ENCODE results near the gene VN1R5. TPM values are rescaled to one million over a fixed set of nuclear protein-coding genes. Genes with fewer than 3 reads are reported as not detected.

Gene VN1R5
- total and polyA plus RNA-seq, 9 of the 15 experiments (the other 6 are each of a cell fraction or from before 2014, with no cell fraction given), result not detected

DNA sequence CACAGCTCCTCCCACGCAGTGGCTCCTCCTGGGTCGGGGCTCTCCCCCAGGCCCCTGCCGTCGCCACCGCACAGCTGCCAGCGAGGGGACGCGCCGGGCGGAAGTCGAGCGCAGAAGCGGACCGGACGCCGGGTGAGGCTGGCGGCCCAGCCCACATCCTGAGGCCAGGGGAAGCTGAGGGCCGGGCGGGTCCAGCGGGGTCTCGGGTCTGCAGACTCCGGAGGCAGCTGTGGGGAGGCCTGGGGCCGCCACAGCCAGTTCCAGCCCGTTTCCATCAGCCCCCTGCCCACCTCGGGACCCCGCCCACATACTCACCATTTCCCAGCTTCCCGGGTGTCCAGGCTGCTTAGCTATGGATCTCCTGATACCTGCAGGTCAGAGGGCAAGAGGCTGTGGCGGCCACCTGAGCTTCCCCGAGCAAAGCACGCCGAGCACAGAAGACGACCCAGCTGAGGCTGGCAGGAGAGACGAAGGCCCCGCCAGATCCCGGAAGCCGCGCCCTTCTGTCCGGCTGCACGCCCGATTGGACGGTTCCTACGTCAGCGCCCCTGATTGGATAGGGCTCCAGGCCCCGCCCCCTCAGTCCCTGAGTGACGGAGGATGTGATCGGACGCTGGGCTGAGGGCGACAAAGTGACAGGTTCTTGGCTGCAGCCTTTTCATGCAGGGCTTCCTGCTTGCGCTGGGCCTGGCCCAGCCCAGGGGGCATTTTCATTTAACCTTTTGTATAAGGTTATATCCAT lies 45.3 kb upstream of the VN1R5 start (continued):
- TF ChIP-seq, protein P1, sequence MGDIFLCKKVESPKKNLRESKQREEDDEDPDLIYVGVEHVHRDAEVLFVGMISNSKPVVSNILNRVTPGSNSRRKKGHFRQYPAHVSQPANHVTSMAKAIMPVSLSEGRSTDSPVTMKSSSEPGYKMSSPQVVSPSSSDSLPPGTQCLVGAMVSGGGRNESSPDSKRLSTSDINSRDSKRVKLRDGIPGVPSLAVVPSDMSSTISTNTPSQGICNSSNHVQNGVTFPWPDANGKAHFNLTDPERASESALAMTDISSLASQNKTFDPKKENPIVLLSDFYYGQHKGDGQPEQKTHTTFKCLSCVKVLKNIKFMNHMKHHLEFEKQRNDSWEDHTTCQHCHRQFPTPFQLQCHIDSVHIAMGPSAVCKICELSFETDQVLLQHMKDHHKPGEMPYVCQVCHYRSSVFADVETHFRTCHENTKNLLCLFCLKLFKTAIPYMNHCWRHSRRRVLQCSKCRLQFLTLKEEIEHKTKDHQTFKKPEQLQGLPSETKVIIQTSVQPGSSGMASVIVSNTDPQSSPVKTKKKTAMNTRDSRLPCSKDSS (IDR thresholded peaks at IDR 0.05; ENCODE audit: low read depth, partially characterized antibody), result no peak
- TF ChIP-seq ZNF75A (CRISPR knock-in tag; IDR thresholded peaks at IDR 0.05), result no peak
- TF ChIP-seq DNMT1 (IDR thresholded peaks at IDR 0.05), result no peak
- TF ChIP-seq, protein P2, sequence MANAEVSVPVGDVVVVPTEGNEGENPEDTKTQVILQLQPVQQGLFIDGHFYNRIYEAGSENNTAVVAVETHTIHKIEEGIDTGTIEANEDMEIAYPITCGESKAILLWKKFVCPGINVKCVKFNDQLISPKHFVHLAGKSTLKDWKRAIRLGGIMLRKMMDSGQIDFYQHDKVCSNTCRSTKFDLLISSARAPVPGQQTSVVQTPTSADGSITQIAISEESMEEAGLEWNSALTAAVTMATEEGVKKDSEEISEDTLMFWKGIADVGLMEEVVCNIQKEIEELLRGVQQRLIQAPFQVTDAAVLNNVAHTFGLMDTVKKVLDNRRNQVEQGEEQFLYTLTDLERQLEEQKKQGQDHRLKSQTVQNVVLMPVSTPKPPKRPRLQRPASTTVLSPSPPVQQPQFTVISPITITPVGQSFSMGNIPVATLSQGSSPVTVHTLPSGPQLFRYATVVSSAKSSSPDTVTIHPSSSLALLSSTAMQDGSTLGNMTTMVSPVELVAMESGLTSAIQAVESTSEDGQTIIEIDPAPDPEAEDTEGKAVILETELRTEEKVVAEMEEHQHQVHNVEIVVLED (CRISPR knock-in tag; IDR thresholded peaks at IDR 0.05), result no peak
- 0 out of 2 replicates have a peak, but pooled peaks have one; percentile 77 for TF ChIP-seq ELF2 (CRISPR knock-in tag; IDR thresholded peaks at IDR 0.05)
- TF ChIP-seq ELF1 (tag; IDR thresholded peaks at IDR 0.05), result peak; percentile 96
- no peak for TF ChIP-seq PHB2 (IDR thresholded peaks at IDR 0.05; ENCODE audit: low read depth)
- TF ChIP-seq, protein P3, sequence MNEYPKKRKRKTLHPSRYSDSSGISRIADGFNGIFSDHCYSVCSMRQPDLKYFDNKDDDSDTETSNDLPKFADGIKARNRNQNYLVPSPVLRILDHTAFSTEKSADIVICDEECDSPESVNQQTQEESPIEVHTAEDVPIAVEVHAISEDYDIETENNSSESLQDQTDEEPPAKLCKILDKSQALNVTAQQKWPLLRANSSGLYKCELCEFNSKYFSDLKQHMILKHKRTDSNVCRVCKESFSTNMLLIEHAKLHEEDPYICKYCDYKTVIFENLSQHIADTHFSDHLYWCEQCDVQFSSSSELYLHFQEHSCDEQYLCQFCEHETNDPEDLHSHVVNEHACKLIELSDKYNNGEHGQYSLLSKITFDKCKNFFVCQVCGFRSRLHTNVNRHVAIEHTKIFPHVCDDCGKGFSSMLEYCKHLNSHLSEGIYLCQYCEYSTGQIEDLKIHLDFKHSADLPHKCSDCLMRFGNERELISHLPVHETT (CRISPR knock-in tag; conservative IDR thresholded peaks at IDR 0.05 in 1 of 2, IDR thresholded peaks at IDR 0.05 in 1 of 2), result no peak
- TF ChIP-seq, protein P4, sequence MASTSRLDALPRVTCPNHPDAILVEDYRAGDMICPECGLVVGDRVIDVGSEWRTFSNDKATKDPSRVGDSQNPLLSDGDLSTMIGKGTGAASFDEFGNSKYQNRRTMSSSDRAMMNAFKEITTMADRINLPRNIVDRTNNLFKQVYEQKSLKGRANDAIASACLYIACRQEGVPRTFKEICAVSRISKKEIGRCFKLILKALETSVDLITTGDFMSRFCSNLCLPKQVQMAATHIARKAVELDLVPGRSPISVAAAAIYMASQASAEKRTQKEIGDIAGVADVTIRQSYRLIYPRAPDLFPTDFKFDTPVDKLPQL (IDR thresholded peaks at IDR 0.05; ENCODE audit: extremely low read depth, insufficient read length), result no peak
- TF ChIP-seq, protein P5, sequence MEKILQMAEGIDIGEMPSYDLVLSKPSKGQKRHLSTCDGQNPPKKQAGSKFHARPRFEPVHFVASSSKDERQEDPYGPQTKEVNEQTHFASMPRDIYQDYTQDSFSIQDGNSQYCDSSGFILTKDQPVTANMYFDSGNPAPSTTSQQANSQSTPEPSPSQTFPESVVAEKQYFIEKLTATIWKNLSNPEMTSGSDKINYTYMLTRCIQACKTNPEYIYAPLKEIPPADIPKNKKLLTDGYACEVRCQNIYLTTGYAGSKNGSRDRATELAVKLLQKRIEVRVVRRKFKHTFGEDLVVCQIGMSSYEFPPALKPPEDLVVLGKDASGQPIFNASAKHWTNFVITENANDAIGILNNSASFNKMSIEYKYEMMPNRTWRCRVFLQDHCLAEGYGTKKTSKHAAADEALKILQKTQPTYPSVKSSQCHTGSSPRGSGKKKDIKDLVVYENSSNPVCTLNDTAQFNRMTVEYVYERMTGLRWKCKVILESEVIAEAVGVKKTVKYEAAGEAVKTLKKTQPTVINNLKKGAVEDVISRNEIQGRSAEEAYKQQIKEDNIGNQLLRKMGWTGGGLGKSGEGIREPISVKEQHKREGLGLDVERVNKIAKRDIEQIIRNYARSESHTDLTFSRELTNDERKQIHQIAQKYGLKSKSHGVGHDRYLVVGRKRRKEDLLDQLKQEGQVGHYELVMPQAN (IDR thresholded peaks at IDR 0.05; ENCODE audit: borderline replicate concordance), result peak; percentile 98
- 0 out of 2 replicates have a peak, but pooled peaks have one; percentile 70 for TF ChIP-seq ZBTB17 (CRISPR knock-in tag; IDR thresholded peaks at IDR 0.05)
- no peak for TF ChIP-seq ZKSCAN8 (CRISPR knock-in tag; IDR thresholded peaks at IDR 0.05)
- TF ChIP-seq NUFIP1 (IDR thresholded peaks at IDR 0.05; ENCODE audit: partially characterized antibody), result no peak
- no peak for TF ChIP-seq NR1H2 (CRISPR knock-in tag; IDR thresholded peaks at IDR 0.05)
- TF ChIP-seq, protein P6, sequence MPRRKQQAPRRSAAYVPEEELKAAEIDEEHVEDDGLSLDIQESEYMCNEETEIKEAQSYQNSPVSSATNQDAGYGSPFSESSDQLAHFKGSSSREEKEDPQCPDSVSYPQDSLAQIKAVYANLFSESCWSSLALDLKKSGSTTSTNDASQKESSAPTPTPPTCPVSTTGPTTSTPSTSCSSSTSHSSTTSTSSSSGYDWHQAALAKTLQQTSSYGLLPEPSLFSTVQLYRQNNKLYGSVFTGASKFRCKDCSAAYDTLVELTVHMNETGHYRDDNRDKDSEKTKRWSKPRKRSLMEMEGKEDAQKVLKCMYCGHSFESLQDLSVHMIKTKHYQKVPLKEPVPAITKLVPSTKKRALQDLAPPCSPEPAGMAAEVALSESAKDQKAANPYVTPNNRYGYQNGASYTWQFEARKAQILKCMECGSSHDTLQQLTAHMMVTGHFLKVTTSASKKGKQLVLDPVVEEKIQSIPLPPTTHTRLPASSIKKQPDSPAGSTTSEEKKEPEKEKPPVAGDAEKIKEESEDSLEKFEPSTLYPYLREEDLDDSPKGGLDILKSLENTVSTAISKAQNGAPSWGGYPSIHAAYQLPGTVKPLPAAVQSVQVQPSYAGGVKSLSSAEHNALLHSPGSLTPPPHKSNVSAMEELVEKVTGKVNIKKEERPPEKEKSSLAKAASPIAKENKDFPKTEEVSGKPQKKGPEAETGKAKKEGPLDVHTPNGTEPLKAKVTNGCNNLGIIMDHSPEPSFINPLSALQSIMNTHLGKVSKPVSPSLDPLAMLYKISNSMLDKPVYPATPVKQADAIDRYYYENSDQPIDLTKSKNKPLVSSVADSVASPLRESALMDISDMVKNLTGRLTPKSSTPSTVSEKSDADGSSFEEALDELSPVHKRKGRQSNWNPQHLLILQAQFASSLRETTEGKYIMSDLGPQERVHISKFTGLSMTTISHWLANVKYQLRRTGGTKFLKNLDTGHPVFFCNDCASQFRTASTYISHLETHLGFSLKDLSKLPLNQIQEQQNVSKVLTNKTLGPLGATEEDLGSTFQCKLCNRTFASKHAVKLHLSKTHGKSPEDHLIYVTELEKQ (CRISPR knock-in tag; IDR thresholded peaks at IDR 0.05), result peak; percentile 23; the same call in 1 of the 2 replicates

All from K562 (cell line).